ENCODE data around the gene PCLO.

Gene PCLO

GRCh38 chr7:82821037-82821436 lies 341.6 kb downstream of the PCLO start:
- no peak for FAIRE-seq

- FAIRE-seq: no peak
Measured at GRCh38 chr7:82818171-82818570, 344.5 kb downstream of the PCLO start.

- FAIRE-seq: no peak
Measured at GRCh38 chr7:82816272-82816671, 346.4 kb downstream of the PCLO start.

- FAIRE-seq: peak; percentile 27
Measured at GRCh38 chr7:82810558-82811259, 352.0 kb downstream of the PCLO start.

- no peak for FAIRE-seq
Measured at GRCh38 chr7:82808633-82809032, 354.1 kb downstream of the PCLO start.

- FAIRE-seq: no peak
Measured at GRCh38 chr7:82805527-82805960, 357.1 kb downstream of the PCLO start.

- no peak for FAIRE-seq
Measured at GRCh38 chr7:82803411-82803810, 359.3 kb downstream of the PCLO start.

GRCh38 chr7:82789883-82790609 lies 372.6 kb downstream of the PCLO start:
- no peak for FAIRE-seq

- FAIRE-seq: no peak
Measured at GRCh38 chr7:82778021-82778420, 384.7 kb downstream of the PCLO start.

- no peak for FAIRE-seq
Measured at GRCh38 chr7:82762880-82763279, 399.8 kb downstream of the PCLO start.

- no peak for FAIRE-seq
Measured at GRCh38 chr7:82760831-82761230, 401.9 kb downstream of the PCLO start.

GRCh38 chr7:82760074-82760473 lies 402.6 kb downstream of the PCLO start:
- FAIRE-seq: no peak

GRCh38 chr7:82755705-82756551 lies 406.8 kb downstream of the PCLO start:
- no peak for FAIRE-seq

- no peak for FAIRE-seq
Measured at GRCh38 chr7:82750007-82750406, 412.7 kb downstream of the PCLO start.

- FAIRE-seq: no peak
Measured at GRCh38 chr7:82745820-82746219, 416.9 kb downstream of the PCLO start.

GRCh38 chr7:82745117-82745516 lies 417.6 kb downstream of the PCLO start:
- no peak for FAIRE-seq

- FAIRE-seq: no peak
Measured at GRCh38 chr7:82742163-82742562, 420.5 kb downstream of the PCLO start.

- no peak for FAIRE-seq
Measured at GRCh38 chr7:82741493-82741892, 421.2 kb downstream of the PCLO start.

- FAIRE-seq: no peak
Measured at GRCh38 chr7:82740246-82740848, 422.3 kb downstream of the PCLO start.

GRCh38 chr7:82736633-82737032 lies 426.1 kb downstream of the PCLO start:
- no peak for FAIRE-seq

- no peak for FAIRE-seq
Measured at GRCh38 chr7:82732677-82733076, 430.0 kb downstream of the PCLO start.

GRCh38 chr7:82729172-82730030 lies 433.3 kb downstream of the PCLO start:
- peak; percentile 90 for FAIRE-seq
